Colon (tissue), 2 donors: ENCODE measurements around the gene PPP4R2.
"Not testable (repeated sequence)": the region's sequence is repeated elsewhere in the genome, so short reads cannot be mapped to it uniquely, and the experiment has no call there.

ENCODE experiments used
- FAIRE-seq: peaks from 2 replicates; lab custom pipeline; 2012; peaks lifted over from hg19 to GRCh38; lab: Jason Lieb, UNC
- donor health status: control.
- donor health status: control.

PPP4R2 gene

GRCh38 chr3:72977060-72977808 lies 19.4 kb upstream of the PPP4R2 start:
- no peak for FAIRE-seq

DNA sequence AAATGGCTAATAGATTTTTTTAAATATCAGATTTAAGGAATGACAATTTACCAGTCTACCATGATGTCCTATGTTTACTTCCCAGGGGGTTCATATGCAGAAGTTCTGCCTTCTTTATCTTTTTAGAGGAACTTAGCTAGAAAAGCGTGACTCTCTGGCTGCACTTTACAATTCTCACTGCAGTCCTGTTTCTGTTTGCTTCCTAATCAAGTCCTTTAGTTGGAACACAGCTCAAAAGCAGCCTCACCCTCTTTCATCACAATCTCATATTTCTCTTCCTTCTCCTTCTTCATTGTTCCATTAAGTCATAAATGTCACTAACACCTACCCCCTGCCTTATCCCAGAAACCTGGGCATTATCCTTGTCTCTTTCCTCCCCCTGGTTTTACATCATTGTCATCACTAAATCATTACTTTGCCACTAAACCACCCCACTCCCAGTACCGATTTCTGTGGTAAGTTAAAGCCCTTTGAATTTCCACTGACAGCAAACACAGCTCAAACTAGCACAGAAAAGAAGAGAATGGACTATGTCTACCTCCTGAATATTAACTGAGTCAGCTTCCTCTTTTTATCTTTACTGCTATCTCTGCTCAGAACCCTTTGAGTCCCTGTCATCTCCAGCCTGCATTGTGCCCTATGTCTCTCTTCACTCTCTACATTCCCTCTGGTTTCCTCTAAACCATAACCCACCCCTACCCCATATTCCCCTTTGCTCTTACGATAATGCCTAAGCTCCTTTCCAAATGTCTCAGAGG lies 13.8 kb upstream of the PPP4R2 start:
- FAIRE-seq = no peak

GRCh38 chr3:72985576-72985975 lies 11.0 kb upstream of the PPP4R2 start:
- FAIRE-seq = no peak

DNA sequence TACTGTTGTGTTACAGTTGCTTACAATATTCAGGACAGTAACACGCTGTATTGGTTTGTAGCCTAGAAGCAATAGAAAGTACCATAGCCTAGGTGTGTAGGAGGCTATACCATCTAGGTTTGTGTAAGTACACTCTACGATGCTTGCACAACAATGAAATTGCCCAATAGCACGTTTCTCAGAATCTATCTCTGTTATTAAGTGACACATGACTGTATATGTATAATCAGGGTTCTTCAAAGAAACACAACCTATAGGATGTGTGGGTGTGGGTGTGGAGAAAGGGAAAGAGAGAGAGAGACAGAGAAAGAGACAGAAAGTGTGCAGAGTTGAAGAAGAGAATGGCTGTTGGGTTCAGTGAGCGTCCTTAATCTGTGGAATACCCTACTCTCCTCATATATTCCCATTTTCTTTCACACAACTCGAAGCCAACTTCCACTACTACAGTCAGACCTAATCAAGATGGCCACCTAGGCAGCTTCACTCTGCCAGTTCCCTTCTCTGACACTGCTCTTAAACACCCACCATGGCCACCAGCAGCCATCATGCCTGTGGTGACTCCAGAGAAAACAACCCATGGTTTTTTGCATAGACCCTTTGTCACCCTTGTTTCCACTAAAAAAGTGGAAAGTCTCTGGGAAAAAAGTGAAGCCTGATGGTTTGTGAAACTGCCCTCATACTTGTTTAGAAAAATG lies 5.8 kb upstream of the PPP4R2 start:
- FAIRE-seq = no peak

- FAIRE-seq = no peak
Measured at GRCh38 chr3:72991522-72991921, 5.1 kb upstream of the PPP4R2 start.

- FAIRE-seq = no peak
Measured at GRCh38 chr3:72993391-72993790, 3.2 kb upstream of the PPP4R2 start.

GRCh38 chr3:72995337-72995736 lies 1.3 kb upstream of the PPP4R2 start:
- no peak for FAIRE-seq

- no peak for FAIRE-seq
Measured at GRCh38 chr3:72996121-72996472, 514 bp upstream of the PPP4R2 start.

DNA sequence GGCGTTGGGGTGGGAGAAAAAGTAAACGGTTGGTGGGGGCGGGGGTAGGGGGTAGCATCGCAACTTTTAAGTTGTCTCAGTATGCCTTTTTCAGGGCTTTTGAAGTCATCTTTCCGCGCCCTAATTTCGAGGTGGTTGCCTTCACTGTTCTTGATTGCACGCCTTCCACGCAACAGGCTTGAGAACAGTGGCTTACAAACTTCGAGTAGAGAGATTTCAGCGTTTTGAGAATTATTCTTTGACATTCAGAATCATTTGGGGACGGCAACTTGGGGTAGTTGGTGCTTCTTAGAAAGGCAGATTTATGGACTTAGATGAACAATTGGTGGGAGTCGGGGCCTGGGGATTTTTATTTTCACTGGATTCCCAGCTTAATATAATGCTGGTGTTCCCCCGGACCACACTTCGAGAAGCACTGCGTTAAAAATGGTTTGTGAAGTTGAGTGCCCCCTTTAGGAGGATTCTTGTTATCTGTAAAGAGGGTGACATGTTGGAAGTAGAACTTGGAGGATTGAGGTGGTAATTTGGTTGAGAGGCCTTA lies 880 bp downstream of the PPP4R2 start:
- no peak for FAIRE-seq

- FAIRE-seq = no peak
Measured at GRCh38 chr3:72998466-72998865, 1.9 kb downstream of the PPP4R2 start.

DNA sequence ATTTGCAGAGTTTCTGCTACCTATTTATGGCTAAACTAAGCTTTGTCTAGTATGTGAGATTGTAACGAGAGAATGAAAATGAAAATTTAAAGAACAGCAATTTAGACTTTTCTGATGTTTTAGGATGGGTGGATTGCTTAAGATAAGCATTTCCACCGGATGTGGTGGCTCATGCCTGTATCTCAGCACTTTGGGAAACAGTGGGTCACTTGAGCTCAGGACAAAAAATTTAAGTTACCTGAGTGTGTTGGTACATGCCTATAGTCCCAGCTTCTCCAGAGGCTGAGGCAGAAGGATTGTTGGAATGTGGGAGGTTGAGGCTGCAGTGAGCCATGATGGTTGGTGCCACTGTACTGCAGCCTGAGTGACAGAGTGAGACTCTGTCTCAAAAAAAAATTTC lies 3.3 kb downstream of the PPP4R2 start:
- FAIRE-seq = no peak

- not testable (repeated sequence) for FAIRE-seq
Measured at GRCh38 chr3:73003050-73003449, 6.4 kb downstream of the PPP4R2 start.

DNA sequence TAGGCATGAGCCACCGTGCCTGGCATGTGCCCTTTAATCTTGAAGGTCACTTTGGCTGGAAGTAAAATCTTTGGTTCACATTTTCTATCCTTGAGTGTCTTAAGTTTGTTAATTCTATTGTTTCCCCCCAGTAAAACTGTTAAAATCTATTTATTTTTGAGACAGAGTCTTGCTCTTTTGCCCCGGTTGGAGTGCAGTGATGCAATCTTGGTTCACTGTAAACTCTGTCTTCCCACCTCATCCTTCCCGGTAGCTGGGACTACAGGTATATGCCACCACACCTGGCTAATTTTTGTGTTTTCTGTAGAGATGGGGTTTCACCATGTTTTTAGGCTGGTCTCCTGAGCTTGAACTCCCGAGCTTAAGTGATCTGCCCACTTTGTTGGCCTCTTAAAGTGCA lies 7.7 kb downstream of the PPP4R2 start:
- no peak for FAIRE-seq

DNA sequence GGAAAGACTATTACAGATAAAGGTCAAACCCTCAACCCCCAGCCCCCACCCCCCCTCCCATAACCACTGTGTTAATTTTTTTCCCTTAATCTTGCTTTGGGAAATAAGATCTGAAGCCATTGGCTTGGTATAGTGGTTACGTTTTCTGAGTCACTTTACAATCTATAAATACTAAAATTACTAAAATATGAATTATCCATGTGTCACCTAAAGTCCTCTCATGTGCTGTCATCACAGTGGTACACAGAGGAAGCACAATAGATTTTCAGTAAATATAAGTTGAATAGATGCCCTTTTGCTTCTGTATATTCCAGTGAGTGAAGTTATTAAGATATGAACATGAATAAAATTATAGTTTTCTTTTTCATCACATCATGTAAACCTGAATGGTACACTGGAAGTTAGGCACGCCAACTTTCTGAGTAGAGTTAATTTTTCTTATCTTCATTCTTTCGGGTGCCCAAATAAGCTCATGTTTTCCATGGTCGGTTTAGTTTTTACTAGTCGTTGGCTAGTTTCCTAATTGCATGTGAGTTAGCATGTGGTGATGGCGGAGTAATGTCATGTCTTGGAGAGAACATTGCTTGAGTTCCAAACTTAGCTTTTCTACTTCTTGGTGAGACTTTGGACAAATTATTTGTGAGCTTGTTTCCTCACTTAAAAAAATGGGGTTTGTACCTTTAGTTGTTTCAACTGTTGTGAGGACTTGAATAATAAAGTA lies 11.5 kb downstream of the PPP4R2 start:
- FAIRE-seq = no peak

GRCh38 chr3:73009008-73009407 lies 12.4 kb downstream of the PPP4R2 start:
- FAIRE-seq = no peak

GRCh38 chr3:73009750-73010149 lies 13.1 kb downstream of the PPP4R2 start:
- no peak for FAIRE-seq

GRCh38 chr3:73010158-73010557 lies 13.5 kb downstream of the PPP4R2 start:
- FAIRE-seq = no peak

DNA sequence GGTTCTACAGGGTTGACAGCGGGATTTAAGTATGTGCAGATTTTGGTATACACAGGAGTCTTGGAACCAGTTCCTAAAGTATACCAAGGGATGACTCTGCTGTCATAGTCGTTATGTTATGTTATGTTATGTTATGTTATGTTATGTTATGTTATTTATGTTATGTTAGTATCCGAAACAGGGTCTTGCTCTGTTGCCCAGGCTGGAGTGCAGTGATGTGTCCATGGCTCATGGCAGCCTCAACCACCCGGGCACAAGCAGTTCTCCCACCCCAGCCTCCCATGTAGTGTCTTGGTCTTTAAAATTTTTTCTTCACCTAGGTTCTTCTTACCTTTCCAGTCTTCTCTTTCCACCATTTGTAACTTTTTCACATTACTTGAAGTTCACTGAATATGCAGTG lies 21.7 kb downstream of the PPP4R2 start:
- no peak for FAIRE-seq

DNA sequence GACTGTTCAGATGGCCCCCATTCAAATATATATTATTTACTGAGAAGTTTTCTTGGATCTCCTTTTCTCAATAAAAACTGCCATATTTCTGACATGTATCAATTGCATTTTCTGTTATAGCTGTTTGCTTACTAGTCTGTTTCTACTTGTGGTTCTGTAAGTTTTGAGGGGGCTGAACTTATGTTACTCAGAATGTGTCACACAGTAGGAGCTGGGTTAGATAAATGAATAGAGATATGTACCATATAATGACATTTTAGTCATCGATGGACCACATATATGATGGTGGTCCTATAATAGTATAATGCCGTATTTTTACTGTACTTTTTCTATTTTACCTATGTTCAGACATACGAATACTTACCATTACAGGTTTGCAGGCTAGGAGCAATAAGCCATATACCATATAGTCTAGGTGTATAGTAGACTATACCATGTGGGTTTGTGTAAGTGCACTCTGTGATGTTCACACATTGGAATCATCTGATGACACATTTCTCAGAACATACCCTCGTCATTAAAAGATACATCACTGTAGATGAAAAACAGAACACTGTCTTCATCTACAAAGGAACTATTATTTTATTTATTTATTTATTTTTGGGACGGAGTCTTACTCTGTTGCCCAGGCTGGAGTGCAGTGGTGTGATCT lies 22.3 kb downstream of the PPP4R2 start:
- FAIRE-seq = no peak

GRCh38 chr3:73021301-73021835 lies 24.8 kb downstream of the PPP4R2 start:
- no peak for FAIRE-seq

DNA sequence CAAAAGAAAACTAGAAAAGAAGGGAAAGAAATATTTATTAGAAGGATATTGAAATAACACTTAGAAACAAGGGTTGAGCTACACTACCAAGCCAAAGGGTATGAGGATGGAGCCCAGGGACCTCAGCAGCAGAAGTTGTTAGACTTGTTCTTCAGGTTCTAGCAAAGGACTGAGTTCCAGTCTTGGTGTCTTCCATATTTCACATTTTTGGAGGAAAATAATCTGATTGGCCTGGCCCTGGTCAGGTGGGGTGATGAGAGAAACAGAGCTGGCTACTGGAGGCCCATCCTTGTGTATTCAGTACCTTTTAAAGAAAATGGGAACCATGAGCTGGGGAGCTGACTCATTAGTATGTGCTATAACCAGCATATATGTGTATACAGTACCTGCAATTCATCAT lies 28.2 kb downstream of the PPP4R2 start:
- no peak for FAIRE-seq
